ENCODE data around the gene POLD2.
A peak's percentile ranks its signal among the peaks of the same experiment; 100 is the strongest.
"Not testable (repeated sequence)": the region's sequence is repeated elsewhere in the genome, so short reads cannot be mapped to it uniquely, and the experiment has no call there.

The POLD2 gene

GRCh38 chr7:44123190-44124003 lies at the start of gene POLD2:
TSS of gene POLD2 (minus strand) at chr7:44123548. CDS start at chr7:44122053, 1,495 bp downstream.
- DNase-seq = peak; percentile 96

- DNase-seq = no peak
These were observed 49.6 kb upstream of the POLD2 start for GRCh38 chr7:44172803-44173424.

GRCh38 chr7:44172352-44172751 lies 49.0 kb upstream of the POLD2 start:
- no peak for DNase-seq

DNA sequence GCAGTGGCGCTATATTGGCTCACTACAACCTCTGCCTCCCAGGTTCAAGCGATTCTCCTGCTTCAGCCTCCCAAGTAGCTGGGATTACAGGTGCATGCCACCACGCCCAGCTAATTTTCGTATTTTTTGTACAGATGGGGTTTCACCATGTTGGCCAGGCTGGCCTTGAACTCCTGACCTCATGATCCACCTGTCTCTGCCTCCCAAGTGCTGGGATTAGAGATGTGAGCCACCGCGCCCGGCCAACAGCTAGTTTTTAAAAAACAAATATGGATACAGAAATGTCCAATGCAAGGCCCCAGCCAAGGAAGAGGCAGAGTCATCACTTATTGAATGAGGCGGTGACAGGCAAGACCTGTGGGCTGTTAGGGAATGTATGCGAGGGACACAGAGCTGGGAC lies 48.6 kb upstream of the POLD2 start:
- DNase-seq = not testable (repeated sequence)

GRCh38 chr7:44167920-44168319 lies 44.6 kb upstream of the POLD2 start:
- no peak for DNase-seq

DNA sequence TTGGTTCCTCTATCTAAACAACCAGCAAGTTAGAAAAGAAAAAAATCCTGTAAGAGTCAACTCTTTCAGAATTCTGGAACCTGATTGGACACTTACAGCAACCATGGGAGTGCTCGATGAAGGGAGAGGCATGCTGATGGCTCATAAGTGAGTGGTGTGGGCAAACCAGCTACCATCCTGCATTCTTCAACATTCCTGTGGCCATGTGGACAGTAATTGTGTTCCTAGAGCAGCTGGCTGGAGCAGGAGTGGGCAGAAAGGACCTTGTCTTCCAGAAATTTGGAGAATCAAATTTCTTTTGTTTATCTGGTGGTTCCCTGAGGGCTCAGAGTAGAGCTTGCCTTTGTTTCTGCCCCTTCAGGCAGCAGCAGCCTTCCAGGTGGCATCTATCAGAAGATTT lies 40.2 kb upstream of the POLD2 start:
- DNase-seq = peak; percentile 79

DNA sequence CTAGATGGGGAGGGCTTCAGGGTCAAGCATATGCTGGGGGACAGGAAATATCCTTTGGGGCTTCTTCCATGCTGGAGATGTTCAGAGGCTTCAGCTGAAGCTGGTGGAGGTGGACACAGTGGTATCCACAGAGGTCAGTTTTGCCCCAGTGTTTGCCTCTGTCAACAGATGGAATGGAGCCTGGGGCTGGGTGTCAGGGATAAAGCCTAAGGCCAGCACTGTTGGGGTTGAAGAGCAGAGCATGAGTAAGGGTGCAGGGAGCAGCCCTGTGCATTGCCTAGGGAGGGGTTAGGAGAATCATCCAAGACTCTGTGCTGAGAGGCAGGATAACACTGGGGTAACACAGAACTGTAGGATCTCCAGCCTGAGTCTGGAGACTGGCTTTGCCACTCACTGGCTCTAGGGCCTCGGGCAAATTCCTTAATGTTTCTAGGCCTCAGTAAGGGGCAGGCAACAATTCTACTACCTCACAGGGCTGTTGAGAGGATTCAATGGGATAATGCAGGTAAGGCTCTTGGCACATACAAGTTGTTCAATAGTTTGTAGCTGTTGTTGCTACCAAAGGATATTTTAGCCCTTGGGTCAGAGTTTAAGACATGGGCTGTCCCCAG lies 39.5 kb upstream of the POLD2 start:
- DNase-seq = no peak

DNA sequence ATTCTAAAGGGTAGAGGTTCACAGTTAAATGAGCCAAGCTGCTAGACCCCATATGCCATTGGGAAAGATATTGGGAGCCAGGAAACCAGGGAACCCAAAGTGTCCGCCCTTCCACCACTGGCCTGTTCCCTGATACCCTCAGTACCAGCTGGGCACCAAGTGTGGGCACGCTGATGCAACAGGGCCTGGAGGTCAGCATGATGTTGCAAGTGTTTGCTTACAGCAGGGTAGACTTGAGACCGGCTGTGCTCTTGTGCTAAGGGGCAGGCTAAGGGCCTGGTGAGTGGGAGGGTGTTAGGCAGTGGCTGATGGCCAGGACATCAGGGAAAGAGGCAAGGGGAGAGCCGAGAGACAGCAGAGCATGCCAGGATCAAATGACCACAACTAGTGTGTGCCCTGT lies 38.8 kb upstream of the POLD2 start:
- DNase-seq = no peak

GRCh38 chr7:44161371-44161770 lies 38.0 kb upstream of the POLD2 start:
- no peak for DNase-seq

- no peak for DNase-seq
These were observed 36.7 kb upstream of the POLD2 start for GRCh38 chr7:44159824-44160630.

DNA sequence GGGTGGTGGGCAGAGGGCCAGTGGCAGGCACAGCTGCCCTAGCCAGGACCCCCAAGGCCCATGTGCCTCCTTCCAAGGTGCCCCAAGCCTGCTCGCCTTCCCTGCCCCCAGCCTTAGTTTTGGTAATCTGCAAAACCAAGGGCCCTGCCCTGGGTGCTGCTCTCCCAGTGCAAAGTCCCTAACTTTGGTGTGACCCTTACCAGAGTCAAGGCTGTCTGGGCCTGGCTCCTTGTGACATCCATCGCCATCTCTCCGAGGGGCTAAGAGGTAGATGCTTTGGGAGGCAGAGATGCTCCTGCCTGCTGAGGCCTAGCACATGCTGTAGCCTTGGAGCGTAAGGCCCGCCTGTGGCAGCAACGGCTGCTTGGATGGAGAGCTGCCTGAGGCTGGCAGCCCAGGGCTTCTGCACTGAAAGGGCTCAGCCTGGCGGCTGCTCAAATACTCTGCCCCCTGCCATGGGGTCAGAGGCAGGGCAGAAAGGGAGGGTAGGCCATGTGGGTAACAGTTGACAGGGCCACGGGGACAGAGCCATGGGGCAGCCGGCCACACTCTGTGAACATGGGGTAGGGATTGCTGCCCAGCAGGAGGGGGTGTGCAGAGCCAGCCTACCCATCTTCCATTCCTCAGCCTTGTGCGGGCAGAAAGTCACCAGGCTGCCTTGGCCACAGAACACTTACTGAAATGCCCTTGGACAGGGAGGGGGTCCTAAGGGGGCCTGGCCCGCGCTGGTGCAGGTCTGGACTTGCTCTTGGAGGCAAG lies 35.7 kb upstream of the POLD2 start:
- DNase-seq = no peak

GRCh38 chr7:44158096-44158872 lies 34.9 kb upstream of the POLD2 start:
- DNase-seq = no peak

- no peak for DNase-seq
These were observed 34.0 kb upstream of the POLD2 start for GRCh38 chr7:44157116-44158080.

DNA sequence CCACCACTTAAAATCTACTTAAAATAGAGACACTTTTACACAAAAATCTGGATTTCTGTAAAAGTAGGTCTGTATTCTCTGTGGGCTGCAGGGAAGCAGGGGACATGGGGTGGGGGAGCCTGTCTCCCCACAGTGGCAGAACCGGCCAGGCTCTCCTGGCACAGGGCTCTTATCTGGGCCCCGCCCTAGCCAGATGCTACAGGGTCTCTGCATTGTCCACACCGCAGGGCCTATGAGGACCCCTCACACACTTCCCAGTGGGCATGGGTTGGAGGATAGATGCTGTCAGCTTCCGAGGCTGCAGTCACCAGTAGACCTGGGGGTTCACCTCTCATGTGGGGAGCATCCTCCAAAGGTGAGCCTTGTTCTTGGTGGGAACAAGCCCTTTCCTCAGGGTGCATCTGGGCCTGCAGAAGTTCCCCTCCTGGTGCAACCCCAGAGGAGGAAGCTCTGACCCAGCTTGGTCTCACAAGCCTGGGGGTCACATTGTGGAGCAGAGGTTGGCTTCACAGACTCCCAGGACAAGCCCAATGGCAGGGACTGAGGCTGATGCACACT lies 33.2 kb upstream of the POLD2 start:
- DNase-seq = no peak

DNA sequence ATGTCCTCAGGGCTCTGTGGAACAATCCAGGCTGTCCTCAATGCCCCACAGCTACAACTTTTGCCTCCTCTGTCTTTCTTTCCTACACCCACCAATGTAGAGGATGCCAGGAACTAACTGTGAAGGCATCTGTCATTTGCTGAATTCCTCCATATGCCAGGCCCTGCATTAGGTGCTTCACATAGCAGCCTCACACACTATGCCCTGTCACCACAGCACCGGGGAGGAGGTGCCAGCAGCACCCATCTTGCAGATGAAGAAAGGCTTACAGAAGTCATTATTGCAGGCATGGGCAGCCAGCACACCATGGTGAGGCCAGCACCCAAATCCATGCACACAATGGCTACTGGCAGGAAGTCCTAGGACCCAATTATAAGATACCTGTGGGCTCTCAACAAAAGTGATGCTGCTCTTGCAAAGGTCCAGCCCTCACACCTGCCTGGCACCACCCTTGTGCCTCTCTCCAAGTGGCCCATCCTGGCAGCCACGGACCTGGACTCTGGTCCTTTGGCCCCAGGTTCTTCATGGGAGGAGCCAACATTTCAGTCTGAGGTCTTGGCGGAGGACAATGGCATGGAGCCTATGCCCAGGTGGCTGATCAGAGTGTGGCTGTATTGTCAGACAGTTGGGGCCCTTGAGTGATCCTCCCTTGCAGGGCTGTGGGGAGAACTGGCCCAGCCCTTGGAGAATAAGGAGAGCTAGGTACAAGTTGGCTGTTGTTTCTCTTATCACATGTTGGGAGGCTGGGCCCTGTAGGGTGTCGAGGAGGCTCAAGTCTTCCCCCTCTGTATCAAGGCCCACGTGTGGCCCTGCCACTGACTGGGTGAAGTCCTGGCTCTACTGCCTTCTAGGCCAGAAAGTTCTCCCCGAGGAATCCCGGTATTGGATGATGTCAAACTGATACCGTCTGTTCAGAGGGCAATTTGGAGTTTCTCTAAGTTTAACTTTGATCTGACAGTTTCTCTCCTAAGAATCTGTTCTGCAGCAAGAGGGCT lies 32.1 kb upstream of the POLD2 start:
- no peak for DNase-seq

- no peak for DNase-seq
These were observed 31.4 kb upstream of the POLD2 start for GRCh38 chr7:44154703-44155102.

DNA sequence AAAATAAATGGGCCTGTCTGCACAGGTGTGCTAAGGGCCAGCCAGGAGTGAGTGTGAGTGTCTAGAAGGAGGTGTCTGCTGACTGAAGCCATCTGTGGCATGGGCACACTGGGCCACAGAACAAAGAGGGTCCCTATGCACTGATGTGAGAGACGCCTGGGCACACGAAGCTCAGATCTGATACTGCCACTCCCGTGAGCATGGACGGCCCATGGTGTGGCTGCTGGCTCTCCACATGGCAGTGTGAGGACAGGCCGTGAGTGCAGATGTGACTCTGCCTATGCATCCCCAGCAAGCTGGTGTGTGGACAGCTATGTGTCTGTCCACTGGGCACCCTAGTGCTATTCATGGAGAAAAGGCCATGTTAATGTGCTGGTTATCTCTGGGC lies 30.6 kb upstream of the POLD2 start:
- no peak for DNase-seq

All from fibroblast of skin of right quadriceps (primary cell).